Ovary (tissue), 3 donors: ENCODE results near the gene GATB.

ENCODE experiments used
- EP300 ChIP-seq: sonication (generic); formaldehyde crosslinking; IDR thresholded peaks from one replicate; pipeline ENCODE4 v1.6.1; 2017; ENCODE audit warnings: antibody characterized with exemption
- POLR2A ChIP-seq: fragments of 450-650 bp; IDR thresholded peaks from one replicate; pipeline ENCODE4 v1.6.1; 2017; ENCODE audit warnings: antibody characterized with exemption, mild to moderate bottlenecking, moderate library complexity
- TF ChIP-seq, protein P1 (sequence below), 3 donors: fragments of 450-650 bp in 2 of 3; fragments of 200-600 bp in 1 of 3; IDR thresholded peaks; one replicate each; pipeline versions ENCODE4 v1.5.1 to v1.8.0; 2016 to 2022; ENCODE audit warnings: antibody characterized with exemption in 3 of 3, mild to moderate bottlenecking in 1 of 3
- donor health status: DM: no; HTN: no; CAD: no.

DNA sequence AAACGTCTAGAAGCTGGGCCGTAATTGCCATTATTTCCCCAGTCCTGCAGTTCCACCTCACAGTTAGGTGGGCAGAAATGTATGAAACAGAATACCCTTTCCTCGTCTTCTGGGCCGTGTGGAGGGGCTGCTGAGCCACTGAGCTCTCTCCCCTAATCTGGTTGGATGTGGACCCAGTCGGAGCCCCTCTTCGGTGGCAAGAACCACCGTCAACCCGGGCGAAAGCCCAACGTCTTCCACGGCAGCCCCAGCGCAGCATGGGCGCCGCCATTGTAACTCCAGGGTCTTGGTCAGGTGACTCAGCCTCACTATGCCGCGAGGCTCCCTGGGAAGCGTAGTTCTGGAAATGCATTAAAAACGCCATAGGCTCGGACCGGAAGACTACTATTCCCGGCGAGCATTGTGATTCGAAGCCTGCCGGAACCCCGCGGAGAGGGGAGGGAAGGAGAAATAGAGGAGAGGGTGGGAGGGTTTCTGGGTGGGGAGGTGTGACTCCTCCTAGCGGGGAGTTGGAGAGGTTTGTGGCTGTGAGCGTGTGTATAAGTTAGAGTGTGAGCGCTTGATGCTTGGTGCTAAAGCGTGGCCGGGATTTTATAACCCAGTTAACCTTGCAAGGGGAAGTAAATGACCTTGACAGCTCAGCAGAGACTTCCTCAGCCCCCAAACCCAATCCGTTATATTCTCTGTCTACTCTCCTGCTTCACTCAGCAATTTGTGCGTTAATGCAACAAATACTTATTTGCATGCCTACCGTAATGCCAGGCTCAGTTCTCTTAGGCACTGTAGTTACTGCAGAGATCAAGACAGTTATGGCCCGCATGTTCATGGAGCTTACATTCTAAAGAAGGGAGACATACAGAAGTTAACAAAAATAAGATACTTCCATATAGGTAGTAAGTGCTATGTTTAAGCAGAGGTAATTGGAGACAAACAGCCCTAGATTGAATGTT lies at the start of gene GATB:
- TF ChIP-seq, protein P1, sequence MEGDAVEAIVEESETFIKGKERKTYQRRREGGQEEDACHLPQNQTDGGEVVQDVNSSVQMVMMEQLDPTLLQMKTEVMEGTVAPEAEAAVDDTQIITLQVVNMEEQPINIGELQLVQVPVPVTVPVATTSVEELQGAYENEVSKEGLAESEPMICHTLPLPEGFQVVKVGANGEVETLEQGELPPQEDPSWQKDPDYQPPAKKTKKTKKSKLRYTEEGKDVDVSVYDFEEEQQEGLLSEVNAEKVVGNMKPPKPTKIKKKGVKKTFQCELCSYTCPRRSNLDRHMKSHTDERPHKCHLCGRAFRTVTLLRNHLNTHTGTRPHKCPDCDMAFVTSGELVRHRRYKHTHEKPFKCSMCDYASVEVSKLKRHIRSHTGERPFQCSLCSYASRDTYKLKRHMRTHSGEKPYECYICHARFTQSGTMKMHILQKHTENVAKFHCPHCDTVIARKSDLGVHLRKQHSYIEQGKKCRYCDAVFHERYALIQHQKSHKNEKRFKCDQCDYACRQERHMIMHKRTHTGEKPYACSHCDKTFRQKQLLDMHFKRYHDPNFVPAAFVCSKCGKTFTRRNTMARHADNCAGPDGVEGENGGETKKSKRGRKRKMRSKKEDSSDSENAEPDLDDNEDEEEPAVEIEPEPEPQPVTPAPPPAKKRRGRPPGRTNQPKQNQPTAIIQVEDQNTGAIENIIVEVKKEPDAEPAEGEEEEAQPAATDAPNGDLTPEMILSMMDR (IDR thresholded peaks at IDR 0.05), result peak; percentile 12 to 43 (median 14)
- TF ChIP-seq POLR2A (no peak), EP300 (no peak)
